Upper lobe of left lung (tissue), 4 donors: Measurements from ENCODE around the gene GRXCR2.

Experiments
- EP300 ChIP-seq, 4 donors: sonication (generic); formaldehyde crosslinking; IDR thresholded peaks; one replicate each; pipeline ENCODE4 v1.5.1; 2017; ENCODE audit warnings: antibody characterized with exemption in 4 of 4, control low read depth in 2 of 4
- POLR2A ChIP-seq, 4 donors: fragments of 450-650 bp; IDR thresholded peaks; one replicate each; pipeline ENCODE4 v1.5.1; 2016 to 2017; ENCODE audit warnings: antibody characterized with exemption in 4 of 4, mild to moderate bottlenecking in 2 of 4
- POLR2AphosphoS5 ChIP-seq, 2 donors: sonication (generic); formaldehyde crosslinking; IDR thresholded peaks; one replicate each; pipeline ENCODE4 v1.5.1; 2017; ENCODE audit warnings: antibody characterized with exemption in 2 of 2
- TF ChIP-seq, protein P1 (sequence below), 6 experiments: fragments of 450-650 bp in 4 of 6; fragments of 200-600 bp in 2 of 6; sonication (generic) in 2 of 6; IDR thresholded peaks; one replicate each; pipeline ENCODE4 v1.5.1; 2016 to 2019; ENCODE audit warnings: antibody characterized with exemption in 6 of 6

DNA sequence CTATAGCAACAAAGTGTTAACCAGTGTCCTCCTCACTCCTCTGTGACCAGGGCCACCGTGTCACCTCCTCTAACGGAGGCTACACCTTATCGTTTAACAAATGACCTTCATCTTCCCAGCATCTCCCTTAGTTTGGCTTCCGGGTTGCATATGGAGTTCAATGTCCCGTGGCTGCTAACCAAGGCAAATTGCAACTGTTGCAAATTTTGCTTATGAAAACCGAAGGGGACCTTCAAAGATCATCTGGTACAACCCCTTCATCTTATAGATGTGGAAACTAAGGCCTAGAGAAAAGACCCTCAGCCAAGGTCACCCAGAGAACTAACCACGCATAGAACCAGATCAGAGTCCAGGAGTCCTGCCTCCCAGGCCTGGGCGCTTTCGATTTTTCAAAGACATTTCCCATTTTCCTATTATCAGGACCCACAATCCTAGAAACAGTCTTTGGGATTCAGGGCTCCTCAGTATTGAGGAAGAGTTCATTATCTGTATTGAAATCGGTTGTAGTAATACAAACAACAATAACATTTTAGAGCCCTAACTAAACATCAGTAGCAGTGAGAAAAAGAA lies 39.1 kb downstream of the GRXCR2 start:
- TF ChIP-seq EP300 (IDR thresholded peaks at IDR 0.05) (no peak), POLR2A (IDR thresholded peaks at IDR 0.05) (no peak), POLR2AphosphoS5 (IDR thresholded peaks at IDR 0.05) (no peak)
- TF ChIP-seq, protein P1, sequence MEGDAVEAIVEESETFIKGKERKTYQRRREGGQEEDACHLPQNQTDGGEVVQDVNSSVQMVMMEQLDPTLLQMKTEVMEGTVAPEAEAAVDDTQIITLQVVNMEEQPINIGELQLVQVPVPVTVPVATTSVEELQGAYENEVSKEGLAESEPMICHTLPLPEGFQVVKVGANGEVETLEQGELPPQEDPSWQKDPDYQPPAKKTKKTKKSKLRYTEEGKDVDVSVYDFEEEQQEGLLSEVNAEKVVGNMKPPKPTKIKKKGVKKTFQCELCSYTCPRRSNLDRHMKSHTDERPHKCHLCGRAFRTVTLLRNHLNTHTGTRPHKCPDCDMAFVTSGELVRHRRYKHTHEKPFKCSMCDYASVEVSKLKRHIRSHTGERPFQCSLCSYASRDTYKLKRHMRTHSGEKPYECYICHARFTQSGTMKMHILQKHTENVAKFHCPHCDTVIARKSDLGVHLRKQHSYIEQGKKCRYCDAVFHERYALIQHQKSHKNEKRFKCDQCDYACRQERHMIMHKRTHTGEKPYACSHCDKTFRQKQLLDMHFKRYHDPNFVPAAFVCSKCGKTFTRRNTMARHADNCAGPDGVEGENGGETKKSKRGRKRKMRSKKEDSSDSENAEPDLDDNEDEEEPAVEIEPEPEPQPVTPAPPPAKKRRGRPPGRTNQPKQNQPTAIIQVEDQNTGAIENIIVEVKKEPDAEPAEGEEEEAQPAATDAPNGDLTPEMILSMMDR (IDR thresholded peaks at IDR 0.05) = no peak
